Lower leg skin (tissue), 3 donors: Measurements from ENCODE around the gene KLK1.

ENCODE experiments used
- CTCF ChIP-seq, 3 donors: fragments of 450-650 bp; IDR thresholded peaks; one replicate each; pipeline ENCODE4 v1.5.1; 2016; ENCODE audit warnings: antibody characterized with exemption in 3 of 3, mild to moderate bottlenecking in 3 of 3, moderate library complexity in 2 of 3
- POLR2A ChIP-seq, 2 donors: fragments of 450-650 bp; IDR thresholded peaks; one replicate each; pipeline ENCODE4 v1.6.1; 2016 to 2017; ENCODE audit warnings: antibody characterized with exemption in 2 of 2, mild to moderate bottlenecking in 1 of 2, moderate library complexity in 1 of 2

DNA sequence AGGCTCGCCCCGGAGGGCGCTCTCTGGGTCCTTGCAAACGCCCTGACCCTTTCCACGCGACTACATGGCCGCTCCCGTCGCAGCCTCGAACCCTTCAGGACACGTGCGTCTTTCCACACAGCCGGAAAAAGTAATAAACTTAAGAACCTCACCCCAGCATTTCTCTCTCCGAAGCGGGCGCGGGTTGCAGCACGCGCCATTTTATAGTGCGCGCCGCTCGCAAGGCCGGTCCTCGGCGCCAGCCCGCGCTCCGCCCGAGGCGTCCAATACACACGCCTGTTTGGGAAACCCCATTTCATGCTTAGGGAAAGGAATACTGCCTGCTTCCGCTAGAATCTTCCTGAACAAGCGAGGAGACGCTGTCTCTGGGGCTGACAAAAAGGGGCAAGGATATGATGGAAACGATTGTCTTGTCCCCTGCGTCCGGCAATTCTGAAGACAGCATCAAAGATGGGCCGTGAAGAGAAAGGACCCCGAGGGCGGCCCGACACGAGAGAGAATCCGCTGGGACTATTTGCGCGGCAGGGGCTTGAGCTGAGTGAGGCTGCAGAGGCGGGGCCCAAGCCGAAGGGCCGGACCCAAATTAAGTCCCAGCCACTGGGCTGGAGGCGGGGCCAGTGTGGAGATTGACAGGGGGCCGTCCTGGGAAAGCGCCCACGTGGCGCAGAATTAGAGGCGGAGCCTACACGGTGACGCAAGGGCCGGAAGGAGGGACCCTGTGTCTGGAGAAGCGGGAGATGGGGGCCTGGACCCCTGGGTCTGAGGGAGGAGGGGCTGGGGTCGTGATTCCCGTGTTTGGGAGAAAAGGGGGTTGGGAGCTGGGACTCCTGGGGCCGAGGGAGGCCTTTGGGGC, 18.9 kb downstream of the KLK1 start:
- TF ChIP-seq POLR2A (IDR thresholded peaks at IDR 0.05), result no peak
- no peak for TF ChIP-seq CTCF (IDR thresholded peaks at IDR 0.05)
